Measurements from ENCODE around the gene OR11A1. TPM values are rescaled to one million over a fixed set of nuclear protein-coding genes. Genes with fewer than 3 reads are reported as not detected.
"Not testable (repeated sequence)": the region's sequence is repeated elsewhere in the genome, so short reads cannot be mapped to it uniquely, and the experiment has no call there.

Gene OR11A1
- total RNA-seq, 1 donor from 2014 or later, result not detected

- H3K4me3 ChIP-seq (ENCODE audit: low read depth, low read length), result no peak overlapping the region
- H3K36me3 ChIP-seq (ENCODE audit: control insufficient read depth, insufficient read depth, low read length), result no peaks in the 10 kb centered on the region
- DNase-seq (ENCODE audit: low read depth), result no peak
- H3K27me3 ChIP-seq (ENCODE audit: control insufficient read depth, insufficient read depth, low read length), result no peaks in the 10 kb centered on the region
- TF ChIP-seq, protein P1, sequence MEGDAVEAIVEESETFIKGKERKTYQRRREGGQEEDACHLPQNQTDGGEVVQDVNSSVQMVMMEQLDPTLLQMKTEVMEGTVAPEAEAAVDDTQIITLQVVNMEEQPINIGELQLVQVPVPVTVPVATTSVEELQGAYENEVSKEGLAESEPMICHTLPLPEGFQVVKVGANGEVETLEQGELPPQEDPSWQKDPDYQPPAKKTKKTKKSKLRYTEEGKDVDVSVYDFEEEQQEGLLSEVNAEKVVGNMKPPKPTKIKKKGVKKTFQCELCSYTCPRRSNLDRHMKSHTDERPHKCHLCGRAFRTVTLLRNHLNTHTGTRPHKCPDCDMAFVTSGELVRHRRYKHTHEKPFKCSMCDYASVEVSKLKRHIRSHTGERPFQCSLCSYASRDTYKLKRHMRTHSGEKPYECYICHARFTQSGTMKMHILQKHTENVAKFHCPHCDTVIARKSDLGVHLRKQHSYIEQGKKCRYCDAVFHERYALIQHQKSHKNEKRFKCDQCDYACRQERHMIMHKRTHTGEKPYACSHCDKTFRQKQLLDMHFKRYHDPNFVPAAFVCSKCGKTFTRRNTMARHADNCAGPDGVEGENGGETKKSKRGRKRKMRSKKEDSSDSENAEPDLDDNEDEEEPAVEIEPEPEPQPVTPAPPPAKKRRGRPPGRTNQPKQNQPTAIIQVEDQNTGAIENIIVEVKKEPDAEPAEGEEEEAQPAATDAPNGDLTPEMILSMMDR (IDR thresholded peaks at IDR 0.05; ENCODE audit: insufficient read depth, low read length, poor library complexity, severe bottlenecking), result no peak
These were observed 14.2 kb downstream of the OR11A1 start for GRCh38 chr6:29442719-29443118.

DNA sequence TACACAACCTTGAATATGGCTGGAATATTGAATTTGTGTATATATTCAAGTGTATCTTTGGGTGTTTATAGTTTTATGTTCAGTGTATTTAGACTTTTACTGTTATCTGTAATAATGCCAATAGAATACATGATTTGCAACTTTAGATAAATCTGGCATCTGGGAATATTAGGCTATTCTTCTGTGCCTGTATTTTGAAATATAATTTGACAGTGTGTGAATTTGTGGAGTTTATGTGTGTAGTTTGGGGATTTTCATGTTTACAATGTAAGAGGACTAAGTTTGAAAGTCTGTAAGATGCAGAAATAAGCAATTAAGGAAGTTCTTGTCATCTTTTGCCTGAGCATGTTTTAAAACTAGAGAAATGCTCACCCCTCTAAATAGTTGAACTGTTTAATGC lies 17.9 kb downstream of the OR11A1 start, which contains the start of gene OR10C1:
TSS of gene OR10C1 (plus strand) at position 301 of the 400 bp plus-strand sequence. CDS start 710 bp downstream, outside the sequence.
- Histone ChIP-seq H3K36me3 (ENCODE audit: control insufficient read depth, insufficient read depth, low read length) (no peaks in the 10 kb centered on the region), H3K27me3 (ENCODE audit: control insufficient read depth, insufficient read depth, low read length) (no peaks in the 10 kb centered on the region), H3K4me3 (ENCODE audit: low read depth, low read length) (no peak within 1 kb of the TSS)
- TF ChIP-seq, protein P1 (IDR thresholded peaks at IDR 0.05; ENCODE audit: insufficient read depth, low read length, poor library complexity, severe bottlenecking), result no peak
- no peak for DNase-seq (ENCODE audit: low read depth)

DNA sequence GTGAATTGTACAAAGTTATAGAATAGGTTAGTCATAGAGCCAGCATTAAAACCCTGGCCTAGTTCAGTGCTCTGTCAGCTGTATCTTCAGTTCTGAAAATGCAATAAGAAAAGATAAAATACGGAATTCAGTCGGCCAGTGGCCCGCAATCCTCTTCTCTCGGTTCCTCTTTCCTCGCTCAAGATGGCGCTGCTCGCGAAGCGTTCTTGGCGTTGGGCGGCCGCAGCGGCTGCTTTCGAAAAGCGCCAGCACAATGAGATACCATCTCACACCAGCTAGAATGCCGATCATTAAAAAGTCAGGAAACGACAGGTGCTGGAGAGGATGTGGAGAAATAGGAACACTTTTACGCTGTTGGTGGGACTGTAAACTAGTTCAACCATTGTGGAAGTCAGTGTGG lies 20.1 kb downstream of the OR11A1 start:
- H3K4me3 ChIP-seq (ENCODE audit: low read depth, low read length); DNase-seq (ENCODE audit: low read depth); H3K36me3 ChIP-seq (ENCODE audit: control insufficient read depth, insufficient read depth, low read length); H3K27me3 ChIP-seq (ENCODE audit: control insufficient read depth, insufficient read depth, low read length): not testable (repeated sequence)

DNA sequence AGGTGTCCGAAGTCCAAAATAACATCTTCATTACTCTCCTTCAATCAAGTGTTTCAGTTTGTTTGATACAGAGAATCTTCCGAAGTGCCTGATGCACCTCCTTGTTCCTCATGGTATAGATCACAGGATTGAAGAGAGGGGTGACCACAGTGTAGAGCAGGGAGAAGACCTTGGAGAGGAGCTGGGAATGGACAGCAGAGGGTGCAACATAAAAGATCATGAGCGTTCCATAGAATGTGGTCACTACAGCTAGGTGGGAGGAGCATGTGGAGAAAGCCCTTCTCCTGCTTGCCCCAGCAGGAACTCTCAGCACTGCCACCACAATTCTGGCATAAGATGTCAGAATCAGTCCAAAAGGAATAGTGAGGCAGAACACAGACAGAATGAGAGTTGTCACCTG lies 30.2 kb downstream of the OR11A1 start:
- no peaks in the 10 kb centered on the region for H3K36me3 ChIP-seq (ENCODE audit: control insufficient read depth, insufficient read depth, low read length)
- DNase-seq (ENCODE audit: low read depth), result no peak
- TF ChIP-seq, protein P1 (IDR thresholded peaks at IDR 0.05; ENCODE audit: insufficient read depth, low read length, poor library complexity, severe bottlenecking), result no peak
- H3K4me3 ChIP-seq (ENCODE audit: low read depth, low read length), result no peak overlapping the region
- no peaks in the 10 kb centered on the region for H3K27me3 ChIP-seq (ENCODE audit: control insufficient read depth, insufficient read depth, low read length)

- TF ChIP-seq, protein P1 (IDR thresholded peaks at IDR 0.05; ENCODE audit: insufficient read depth, low read length, poor library complexity, severe bottlenecking), result no peak
- Histone ChIP-seq H3K27me3 (ENCODE audit: control insufficient read depth, insufficient read depth, low read length) (no peaks in the 10 kb centered on the region), H3K4me3 (ENCODE audit: low read depth, low read length) (no peak overlapping the region), H3K36me3 (ENCODE audit: control insufficient read depth, insufficient read depth, low read length) (no peaks in the 10 kb centered on the region)
- no peak for DNase-seq (ENCODE audit: low read depth)
These were observed 31.8 kb downstream of the OR11A1 start for GRCh38 chr6:29425075-29425474.

DNA sequence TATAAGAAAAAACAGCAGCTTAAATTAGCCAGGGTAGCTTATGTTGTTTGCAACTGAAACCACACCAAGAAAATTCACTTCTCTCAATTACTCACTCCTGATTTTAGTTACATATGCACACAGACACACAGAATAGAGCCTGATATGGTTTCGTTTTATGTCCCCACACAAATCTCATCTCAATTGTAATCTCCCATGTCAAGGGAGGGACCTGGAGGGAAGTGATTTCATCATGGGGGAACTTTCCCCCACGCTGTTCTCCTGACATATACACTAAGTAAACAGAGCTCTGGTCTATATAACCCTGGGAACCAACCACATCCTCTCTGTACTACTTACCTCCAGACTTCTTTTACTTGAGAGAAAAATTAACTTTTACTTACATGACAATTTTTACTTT lies 32.3 kb downstream of the OR11A1 start:
- no peak for DNase-seq (ENCODE audit: low read depth)

More for the DNA sequence above, 32.3 kb downstream of the OR11A1 start:
- Histone ChIP-seq H3K4me3 (ENCODE audit: low read depth, low read length) (no peak overlapping the region), H3K27me3 (ENCODE audit: control insufficient read depth, insufficient read depth, low read length) (no peaks in the 10 kb centered on the region), H3K36me3 (ENCODE audit: control insufficient read depth, insufficient read depth, low read length) (no peaks in the 10 kb centered on the region)
- TF ChIP-seq, protein P1 (IDR thresholded peaks at IDR 0.05; ENCODE audit: insufficient read depth, low read length, poor library complexity, severe bottlenecking), result no peak
